OCI-LY7 (cell line): ENCODE measurements around the gene EVI5.

Experiments
- EZH2phosphoT487 ChIP-seq: fragments of 200-600 bp; sonication (generic); IDR thresholded peaks from 2 replicates; pipeline ENCODE4 v1.6.1; 2018; ENCODE audit warnings: low read depth, borderline replicate concordance, mild to moderate bottlenecking, mixed run types, antibody characterized with exemption, low read length, moderate library complexity, mixed read lengths
- TF ChIP-seq, protein P1 (sequence below): fragments of 200-600 bp; sonication (generic); conservative IDR thresholded peaks from 2 replicates; pipeline ENCODE4 v1.5.1; 2014; ENCODE audit warnings: mild to moderate bottlenecking, antibody characterized with exemption, low read length, moderate library complexity, mixed read lengths

- no peak for TF ChIP-seq EZH2phosphoT487
- TF ChIP-seq, protein P1, sequence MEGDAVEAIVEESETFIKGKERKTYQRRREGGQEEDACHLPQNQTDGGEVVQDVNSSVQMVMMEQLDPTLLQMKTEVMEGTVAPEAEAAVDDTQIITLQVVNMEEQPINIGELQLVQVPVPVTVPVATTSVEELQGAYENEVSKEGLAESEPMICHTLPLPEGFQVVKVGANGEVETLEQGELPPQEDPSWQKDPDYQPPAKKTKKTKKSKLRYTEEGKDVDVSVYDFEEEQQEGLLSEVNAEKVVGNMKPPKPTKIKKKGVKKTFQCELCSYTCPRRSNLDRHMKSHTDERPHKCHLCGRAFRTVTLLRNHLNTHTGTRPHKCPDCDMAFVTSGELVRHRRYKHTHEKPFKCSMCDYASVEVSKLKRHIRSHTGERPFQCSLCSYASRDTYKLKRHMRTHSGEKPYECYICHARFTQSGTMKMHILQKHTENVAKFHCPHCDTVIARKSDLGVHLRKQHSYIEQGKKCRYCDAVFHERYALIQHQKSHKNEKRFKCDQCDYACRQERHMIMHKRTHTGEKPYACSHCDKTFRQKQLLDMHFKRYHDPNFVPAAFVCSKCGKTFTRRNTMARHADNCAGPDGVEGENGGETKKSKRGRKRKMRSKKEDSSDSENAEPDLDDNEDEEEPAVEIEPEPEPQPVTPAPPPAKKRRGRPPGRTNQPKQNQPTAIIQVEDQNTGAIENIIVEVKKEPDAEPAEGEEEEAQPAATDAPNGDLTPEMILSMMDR: no peak
Observed at GRCh38 chr1:92464588-92465255, 320.2 kb downstream of the EVI5 start.
